Body of pancreas (tissue), 4 donors: ENCODE measurements around the gene C2orf80. TPM values are rescaled to one million over a fixed set of nuclear protein-coding genes. Genes with fewer than 3 reads are reported as not detected.
A peak's percentile ranks its signal among the peaks of the same experiment; 100 is the strongest.

ENCODE experiments used
- ATAC-seq: fragments of 150-250 bp; one replicate; pipeline ENCODE4 v1.9.1; 2016
- DNase-seq, 4 donors: peaks; one replicate each; pipeline ENCODE4 v3.0.0-alpha.2; 2019
- H3K27ac ChIP-seq, 4 donors: fragments of 200-600 bp; sonication (generic); 1 replicate in 3 of 4; 2 replicates in 1 of 4; pipeline versions ENCODE4 v1.5.1 to v1.6.1; 2016 to 2019; ENCODE audit warnings: mild to moderate bottlenecking in 1 of 4, mixed read lengths in 1 of 4, moderate library complexity in 1 of 4
- H3K27me3 ChIP-seq, 2 donors: fragments of 200-600 bp; sonication (generic); one replicate each; pipeline ENCODE4 v1.6.0; 2016; ENCODE audit warnings: mild to moderate bottlenecking in 1 of 2
- H3K36me3 ChIP-seq, 2 donors: fragments of 200-600 bp; sonication (generic); replicated peaks in 1 of 2; 2 replicates each; pipeline ENCODE4 v1.5.1; 2016; ENCODE audit warnings: low read depth in 2 of 2; ENCODE audit not compliant: insufficient read depth in 1 of 2
- H3K4me1 ChIP-seq: fragments of 200-600 bp; sonication (generic); one replicate; pipeline ENCODE4 v1.6.0; 2016
- H3K4me3 ChIP-seq, 2 donors: fragments of 200-600 bp; sonication (generic); 1 replicate in 1 of 2; 2 replicates in 1 of 2; pipeline ENCODE4 v1.5.1; 2016 to 2019
- H3K9me3 ChIP-seq, 3 donors: fragments of 200-600 bp; sonication (generic); 1 replicate in 2 of 3; 2 replicates in 1 of 3; pipeline ENCODE4 v1.5.1; 2016
- POLR2A ChIP-seq, 3 donors: fragments of 450-650 bp; IDR thresholded peaks; one replicate each; pipeline ENCODE4 v1.6.1; 2016; ENCODE audit warnings: antibody characterized with exemption in 3 of 3, mild to moderate bottlenecking in 2 of 3
- WGBS, 2 donors: methylation state at CpG; one replicate each; pipeline ENCODE4 v1.1.5; 2017; 5-methylcytosine and 5-hydroxymethylcytosine counted together
- intact Hi-C: fragments of 100-400 bp; cut with DNase I; formaldehyde crosslinking; loops from one replicate; pipeline ENCODE4 v1.15.1; 2023
- total RNA-seq, 2 donors: library from RNA; depleted of rRNA; stranded (reverse); fragments of >200 nt; gene quantifications; one replicate each; pipeline ENCODE4 v1.1.0, GENCODE V29; 2016
- TF ChIP-seq, protein P1 (sequence below), 7 experiments: fragments of 450-650 bp in 4 of 7; fragments of 200-600 bp in 3 of 7; sonication (generic) in 3 of 7; IDR thresholded peaks; one replicate each; pipeline ENCODE4 v1.5.1; 2016 to 2019; ENCODE audit warnings: antibody characterized with exemption in 7 of 7

Gene C2orf80
- total RNA-seq, 2 donors from 2014 or later, result not detected

DNA sequence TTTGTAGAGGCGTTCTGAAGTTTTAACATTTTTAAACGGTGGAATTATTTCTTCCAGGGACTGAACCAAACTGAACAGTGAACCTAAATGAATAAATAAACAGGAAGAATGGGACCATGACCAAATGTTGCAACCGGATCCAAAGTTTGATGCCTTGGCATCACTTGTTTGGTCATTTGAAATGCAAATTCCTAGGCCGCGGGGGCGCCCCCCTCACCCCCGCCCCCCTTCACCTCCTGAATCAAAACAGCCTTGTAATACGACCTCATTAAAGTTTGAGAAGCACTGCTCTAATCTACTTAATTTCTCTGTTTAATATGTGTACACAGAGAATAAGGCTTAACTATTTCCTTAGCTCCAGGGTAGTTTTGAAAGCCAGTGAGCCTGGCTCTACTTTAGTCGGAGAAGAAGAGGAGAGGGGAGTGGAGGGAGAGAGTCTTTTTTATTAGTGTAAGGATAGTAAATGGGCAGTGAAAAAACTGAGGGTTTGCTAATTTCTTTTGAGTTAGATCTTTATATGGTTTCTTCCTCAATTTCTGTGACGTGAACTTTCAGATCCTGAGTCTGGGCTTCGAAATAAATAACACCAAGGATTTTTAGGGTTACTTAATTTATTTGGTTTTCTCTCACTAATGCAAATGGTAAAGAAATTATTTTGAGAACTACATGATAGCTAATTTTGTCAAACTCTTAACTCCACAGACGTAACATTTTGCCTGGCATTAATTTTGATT lies 5.7 kb downstream of the C2orf80 start:
- TF ChIP-seq POLR2A (IDR thresholded peaks at IDR 0.05), result no peak
- no peaks in the 10 kb centered on the region for H3K27me3 ChIP-seq
- H3K27ac ChIP-seq, result no peak overlapping the region
- no peak overlapping the region for H3K4me3 ChIP-seq
- no peaks in the 10 kb centered on the region for H3K4me1 ChIP-seq
- DNase-seq, result no peak
- 32 to 34% methylated on average over 12 of the region's 12 CpGs for WGBS, 2 donors
- no peak for ATAC-seq
- H3K36me3 ChIP-seq, result no peaks in the 10 kb centered on the region
- intact Hi-C loops, result no loop called here
- no peaks in the 10 kb centered on the region for H3K9me3 ChIP-seq

DNA sequence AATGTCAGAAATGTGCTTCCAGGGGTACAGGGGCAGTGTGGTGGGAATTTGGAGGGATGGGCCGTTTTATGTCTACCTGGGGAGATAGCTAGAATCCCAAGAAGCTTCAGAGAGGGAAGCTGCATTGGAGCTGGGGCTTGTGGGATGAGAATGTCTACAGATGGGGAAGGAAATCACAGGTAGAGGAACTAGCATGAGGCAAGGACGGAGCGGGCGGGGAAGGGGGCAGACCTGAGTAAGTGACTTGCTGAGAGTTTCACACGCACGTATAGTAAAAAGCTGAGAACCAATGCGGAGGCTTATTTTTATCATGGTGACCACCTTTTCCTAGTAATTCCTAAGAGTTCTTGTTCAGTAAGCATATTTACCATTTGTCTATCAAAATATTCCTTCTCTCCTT lies 6.3 kb downstream of the C2orf80 start:
- ATAC-seq (no peak), DNase-seq (peak in 1 of 4 donors; percentile 12)
- no peak overlapping the region for H3K4me3 ChIP-seq
- no peak overlapping the region for H3K27ac ChIP-seq
- intact Hi-C loops, result no loop called here
- WGBS, 2 donors, result 49 to 50% methylated on average over 7 of the region's 7 CpGs
- no peaks in the 10 kb centered on the region for H3K9me3 ChIP-seq
- no peaks in the 10 kb centered on the region for H3K27me3 ChIP-seq
- TF ChIP-seq, protein P1, sequence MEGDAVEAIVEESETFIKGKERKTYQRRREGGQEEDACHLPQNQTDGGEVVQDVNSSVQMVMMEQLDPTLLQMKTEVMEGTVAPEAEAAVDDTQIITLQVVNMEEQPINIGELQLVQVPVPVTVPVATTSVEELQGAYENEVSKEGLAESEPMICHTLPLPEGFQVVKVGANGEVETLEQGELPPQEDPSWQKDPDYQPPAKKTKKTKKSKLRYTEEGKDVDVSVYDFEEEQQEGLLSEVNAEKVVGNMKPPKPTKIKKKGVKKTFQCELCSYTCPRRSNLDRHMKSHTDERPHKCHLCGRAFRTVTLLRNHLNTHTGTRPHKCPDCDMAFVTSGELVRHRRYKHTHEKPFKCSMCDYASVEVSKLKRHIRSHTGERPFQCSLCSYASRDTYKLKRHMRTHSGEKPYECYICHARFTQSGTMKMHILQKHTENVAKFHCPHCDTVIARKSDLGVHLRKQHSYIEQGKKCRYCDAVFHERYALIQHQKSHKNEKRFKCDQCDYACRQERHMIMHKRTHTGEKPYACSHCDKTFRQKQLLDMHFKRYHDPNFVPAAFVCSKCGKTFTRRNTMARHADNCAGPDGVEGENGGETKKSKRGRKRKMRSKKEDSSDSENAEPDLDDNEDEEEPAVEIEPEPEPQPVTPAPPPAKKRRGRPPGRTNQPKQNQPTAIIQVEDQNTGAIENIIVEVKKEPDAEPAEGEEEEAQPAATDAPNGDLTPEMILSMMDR (IDR thresholded peaks at IDR 0.05), result no peak
- TF ChIP-seq POLR2A (IDR thresholded peaks at IDR 0.05), result no peak
- H3K4me1 ChIP-seq, result no peaks in the 10 kb centered on the region
- H3K36me3 ChIP-seq, result no peaks in the 10 kb centered on the region

DNA sequence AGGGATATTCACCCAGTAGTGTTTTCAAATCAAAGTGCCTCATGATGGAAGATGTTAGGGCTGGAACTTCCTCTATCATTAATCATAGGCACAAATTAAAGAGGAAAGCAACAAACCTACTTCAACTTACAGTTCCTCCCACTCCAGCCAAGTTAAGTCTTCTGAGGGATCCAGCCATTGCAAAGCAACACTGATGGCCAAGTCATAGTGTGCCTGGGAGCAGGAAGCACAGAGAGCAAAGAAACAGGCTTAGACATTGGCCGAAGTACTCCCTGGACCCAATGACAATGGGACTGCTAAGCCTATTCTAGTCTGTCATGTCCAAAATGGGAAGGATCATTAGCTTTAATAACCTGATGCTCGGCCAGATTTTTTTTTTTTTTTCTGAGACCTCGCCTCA lies 7.0 kb downstream of the C2orf80 start:
- Histone ChIP-seq H3K4me3 (no peak overlapping the region), H3K27ac (no peak overlapping the region), H3K9me3 (no peaks in the 10 kb centered on the region), H3K36me3 (no peaks in the 10 kb centered on the region), H3K4me1 (no peaks in the 10 kb centered on the region), H3K27me3 (no peaks in the 10 kb centered on the region)
- ATAC-seq (no peak), DNase-seq (no peak)
- 82 to 83% methylated on average over 3 of the region's 3 CpGs for WGBS, 2 donors
- intact Hi-C loops, result no loop called here
- TF ChIP-seq, protein P1 (IDR thresholded peaks at IDR 0.05), result no peak
- TF ChIP-seq POLR2A (IDR thresholded peaks at IDR 0.05), result no peak

DNA sequence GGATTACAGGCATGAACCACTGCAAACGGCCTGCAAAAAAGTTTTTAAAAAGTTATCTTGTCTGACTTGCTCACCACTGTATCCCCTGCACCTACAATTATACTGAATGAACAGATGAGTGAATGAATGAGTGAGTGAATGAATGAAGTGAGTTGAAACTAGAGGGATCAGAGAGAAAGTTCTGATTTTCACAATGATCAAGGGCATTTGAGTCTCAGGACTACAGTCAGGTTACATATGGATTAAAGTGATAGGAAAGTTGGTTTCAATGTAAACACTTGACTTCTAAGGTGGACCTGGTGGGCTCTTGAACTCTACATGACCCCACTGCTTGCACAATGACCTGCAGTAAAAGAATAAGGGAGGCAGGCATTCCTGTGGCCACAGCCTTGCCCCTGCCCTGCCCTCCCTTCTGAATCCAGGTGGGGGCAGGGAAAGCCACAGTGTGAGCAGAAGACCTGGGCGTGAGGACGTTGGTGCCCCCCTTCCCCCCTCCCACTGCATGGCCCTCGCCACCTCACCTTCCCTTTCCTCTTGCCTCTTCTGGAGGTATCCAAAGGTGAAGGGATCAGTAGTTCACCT lies 10.7 kb downstream of the C2orf80 start:
- H3K4me3 ChIP-seq, result no peak overlapping the region
- intact Hi-C loops, result no loop called here
- H3K27me3 ChIP-seq, result no peaks in the 10 kb centered on the region
- no peaks in the 10 kb centered on the region for H3K4me1 ChIP-seq
- H3K9me3 ChIP-seq, result no peaks in the 10 kb centered on the region
- TF ChIP-seq, protein P1 (IDR thresholded peaks at IDR 0.05), result no peak
- TF ChIP-seq POLR2A (IDR thresholded peaks at IDR 0.05), result no peak
- WGBS, 2 donors, result 61 to 67% methylated on average over 4 of the region's 4 CpGs
- H3K36me3 ChIP-seq, result no peaks in the 10 kb centered on the region
- no peak for DNase-seq
- no peak for ATAC-seq
- H3K27ac ChIP-seq, result no peak overlapping the region

DNA sequence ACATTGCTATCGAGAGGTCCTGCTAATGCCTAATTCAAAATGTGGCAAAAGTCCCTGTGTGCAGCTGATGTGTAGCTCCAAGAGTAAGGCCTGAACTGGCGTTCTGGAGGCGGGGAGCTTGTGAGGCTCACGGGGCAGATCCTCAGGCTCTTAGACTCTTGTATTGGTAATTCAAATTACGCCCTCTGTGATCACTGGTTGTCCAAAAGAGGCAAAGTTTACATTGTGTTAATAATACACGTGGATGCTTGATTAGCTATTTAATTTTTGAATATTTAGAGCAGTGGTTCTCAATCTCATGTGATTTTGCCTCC lies 14.0 kb downstream of the C2orf80 start:
- no peaks in the 10 kb centered on the region for H3K36me3 ChIP-seq
- intact Hi-C loops, result no loop called here
- H3K9me3 ChIP-seq, result no peaks in the 10 kb centered on the region
- DNase-seq (no peak), ATAC-seq (no peak)
- H3K27ac ChIP-seq, result no peak overlapping the region
- TF ChIP-seq, protein P1 (IDR thresholded peaks at IDR 0.05), result no peak
- TF ChIP-seq POLR2A (IDR thresholded peaks at IDR 0.05), result no peak
- no peaks in the 10 kb centered on the region for H3K27me3 ChIP-seq
- H3K4me1 ChIP-seq, result no peaks in the 10 kb centered on the region
- WGBS, 2 donors, result 62% methylated on average over 6 of the region's 6 CpGs
- H3K4me3 ChIP-seq, result no peak overlapping the region
